ENCODE data around the gene KRT6B.
"Not testable (repeated sequence)": the region's sequence is repeated elsewhere in the genome, so short reads cannot be mapped to it uniquely, and the experiment has no call there.

The KRT6B gene

GRCh38 chr12:52469853-52470252, 17.9 kb upstream of the KRT6B start:
- no peak for DNase-seq (ENCODE audit: low spot score)

- DNase-seq (ENCODE audit: low spot score) = no peak
Measured at GRCh38 chr12:52464897-52465296, 13.0 kb upstream of the KRT6B start.

- no peak for DNase-seq (ENCODE audit: low spot score)
Measured at GRCh38 chr12:52461693-52462092, 9.7 kb upstream of the KRT6B start.

GRCh38 chr12:52458861-52459260, 6.9 kb upstream of the KRT6B start:
- no peak for DNase-seq (ENCODE audit: low spot score)

- DNase-seq (ENCODE audit: low spot score) = no peak
Measured at GRCh38 chr12:52455821-52456220, 3.9 kb upstream of the KRT6B start.

GRCh38 chr12:52454411-52455201, 2.7 kb upstream of the KRT6B start:
- DNase-seq (ENCODE audit: low spot score) = no peak

GRCh38 chr12:52448228-52448627, 3.7 kb downstream of the KRT6B start:
- no peak for DNase-seq (ENCODE audit: low spot score)

GRCh38 chr12:52447196-52447595, 4.8 kb downstream of the KRT6B start:
- DNase-seq (ENCODE audit: low spot score) = not testable (repeated sequence)

GRCh38 chr12:52446367-52447045, 5.4 kb downstream of the KRT6B start:
- DNase-seq (ENCODE audit: low spot score) = no peak

- no peak for DNase-seq (ENCODE audit: low spot score)
Measured at GRCh38 chr12:52445876-52446275, 6.1 kb downstream of the KRT6B start.

- no peak for DNase-seq (ENCODE audit: low spot score)
Measured at GRCh38 chr12:52444647-52445595, 7.0 kb downstream of the KRT6B start.

- no peak for DNase-seq (ENCODE audit: low spot score)
Measured at GRCh38 chr12:52443966-52444365, 8.0 kb downstream of the KRT6B start.

- peak; percentile 80 for DNase-seq (ENCODE audit: low spot score)
Measured at GRCh38 chr12:52442600-52443061, 9.3 kb downstream of the KRT6B start.

GRCh38 chr12:52441320-52441911, 10.5 kb downstream of the KRT6B start:
- no peak for DNase-seq (ENCODE audit: low spot score)

GRCh38 chr12:52440821-52441319, 11.1 kb downstream of the KRT6B start:
- peak; percentile 59 for DNase-seq (ENCODE audit: low spot score)

GRCh38 chr12:52439845-52440244, 12.1 kb downstream of the KRT6B start:
- no peak for DNase-seq (ENCODE audit: low spot score)

- DNase-seq (ENCODE audit: low spot score) = no peak
Measured at GRCh38 chr12:52439420-52439819, 12.5 kb downstream of the KRT6B start.

- no peak for DNase-seq (ENCODE audit: low spot score)
Measured at GRCh38 chr12:52438305-52439301, 13.3 kb downstream of the KRT6B start.

- no peak for DNase-seq (ENCODE audit: low spot score)
Measured at GRCh38 chr12:52437508-52437907, 14.4 kb downstream of the KRT6B start.

- DNase-seq (ENCODE audit: low spot score) = no peak
Measured at GRCh38 chr12:52436828-52437474, 15.0 kb downstream of the KRT6B start.
